HG03159 (cell line): ENCODE results near the gene LY86.

Source experiments
- ATAC-seq: cut with Tn5 transposase; IDR thresholded peaks from one replicate; pipeline ENCODE4 v1.9.1; 2021; ENCODE audit warnings: mild to moderate bottlenecking, moderate library complexity; ENCODE audit not compliant: unreplicated experiment

LY86 gene

DNA sequence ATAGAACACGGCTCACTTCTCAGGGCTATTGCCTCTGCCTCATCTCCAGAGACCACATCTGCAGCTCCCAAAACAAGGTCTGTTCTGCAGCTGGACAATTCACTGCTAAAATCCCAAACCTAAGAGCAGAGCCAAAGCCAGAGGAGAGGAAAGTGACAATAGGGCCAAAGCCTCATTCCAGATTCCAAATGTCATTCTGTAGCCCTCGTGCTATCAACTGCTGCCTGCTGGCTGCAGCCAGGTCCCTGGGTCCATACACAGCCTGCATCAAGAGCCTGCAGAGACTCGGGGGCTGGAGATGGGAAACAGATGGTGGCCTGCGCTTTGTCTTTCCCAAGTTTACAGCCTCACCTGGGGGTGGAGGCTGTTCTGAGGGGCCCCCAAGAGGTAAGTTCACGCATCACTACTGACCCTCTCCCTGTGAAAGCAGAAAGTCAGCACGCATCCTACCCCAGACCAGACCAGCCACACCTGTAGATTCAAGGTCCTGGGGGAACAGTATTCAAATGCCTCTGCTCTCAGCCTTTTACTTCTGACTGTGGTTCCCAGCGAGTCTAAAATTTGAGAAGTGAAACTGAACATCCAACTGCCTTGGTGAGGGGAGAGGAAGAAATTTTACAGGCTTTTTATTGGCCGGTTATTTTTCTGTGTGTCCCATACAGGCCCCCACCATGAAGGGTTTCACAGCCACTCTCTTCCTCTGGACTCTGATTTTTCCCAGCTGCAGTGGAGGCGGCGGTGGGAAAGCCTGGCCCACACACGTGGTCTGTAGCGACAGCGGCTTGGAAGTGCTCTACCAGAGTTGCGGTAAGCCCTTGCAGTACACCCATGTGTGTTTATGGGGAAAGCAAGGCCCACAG, at the start of gene LY86:
Gene LY86, plus strand, starts transcription at position 657 of the 860 bp plus-strand sequence. Its CDS starts 15 bp downstream, at position 672.
- peak; percentile 53 for ATAC-seq

DNA sequence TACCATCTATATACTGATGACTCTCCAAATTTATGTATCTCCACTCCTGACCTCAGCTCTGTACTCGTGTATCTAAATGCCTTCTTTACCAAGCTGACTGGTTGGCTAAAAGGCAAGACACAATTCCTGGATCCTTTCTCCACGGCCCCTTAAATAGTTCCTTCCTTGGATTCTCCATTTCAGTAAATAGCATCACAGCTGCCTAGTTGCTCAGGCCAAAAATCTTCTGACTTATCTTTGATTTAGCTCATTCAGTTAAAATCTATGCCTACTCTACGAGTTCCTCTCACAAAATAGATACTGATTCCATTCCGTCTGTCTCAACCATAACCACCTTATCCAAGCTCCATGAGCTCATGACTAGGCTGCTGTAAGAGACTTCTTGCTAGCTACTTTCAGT, 49.5 kb upstream of the LY86 start:
- ATAC-seq = no peak

DNA sequence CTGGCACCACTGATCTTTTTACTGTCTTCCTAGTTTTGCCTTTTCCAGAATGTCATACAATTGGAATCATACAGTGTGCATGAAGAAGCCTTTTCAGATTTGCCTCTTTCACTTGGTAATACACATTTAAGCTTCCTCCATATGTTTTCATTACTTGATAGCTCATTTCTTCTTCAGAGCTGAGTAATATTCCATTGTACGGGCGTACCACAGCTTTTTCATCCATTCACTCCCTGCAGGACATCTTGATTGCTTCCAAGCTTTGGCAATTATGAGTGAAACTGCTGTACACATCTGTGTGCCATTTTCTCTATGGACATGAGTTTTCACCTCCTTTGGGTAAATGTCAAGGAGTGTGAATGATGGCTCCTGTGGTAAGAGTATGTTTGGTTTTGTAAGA, 46.2 kb upstream of the LY86 start:
- ATAC-seq = no peak

DNA sequence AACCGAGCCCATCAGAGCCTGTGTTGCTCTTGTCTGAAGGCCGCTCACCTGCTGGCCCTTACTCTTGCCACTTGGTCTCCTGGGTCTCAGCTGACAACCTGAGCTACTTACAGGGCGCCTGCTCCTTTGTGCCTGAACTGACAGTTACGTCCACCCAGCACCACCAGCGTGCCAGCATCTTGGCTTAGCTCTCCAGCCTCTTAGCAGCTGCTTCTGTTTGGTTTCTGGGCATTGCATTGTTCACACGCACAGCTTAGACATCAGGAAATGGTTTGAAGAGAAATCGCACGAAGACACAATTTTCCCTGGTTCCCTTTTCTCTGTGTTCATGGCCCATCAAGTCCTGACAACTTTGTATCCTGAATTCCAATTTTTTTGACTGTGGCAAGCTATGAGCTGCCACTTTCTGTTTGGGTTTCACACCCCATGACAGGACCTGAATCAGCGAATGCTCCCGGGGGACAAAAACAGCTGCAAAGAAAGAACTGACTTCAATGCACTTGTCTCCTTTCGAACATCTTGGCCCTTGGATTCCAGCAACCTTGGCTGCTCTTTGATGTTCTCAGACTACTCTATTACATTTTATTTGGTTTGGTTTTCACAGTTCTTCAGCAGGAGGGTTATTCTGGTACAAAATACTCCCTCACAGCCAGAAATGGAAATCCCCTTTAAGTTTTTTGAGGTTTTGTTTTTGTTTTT, 45.2 kb upstream of the LY86 start:
- ATAC-seq = no peak

DNA sequence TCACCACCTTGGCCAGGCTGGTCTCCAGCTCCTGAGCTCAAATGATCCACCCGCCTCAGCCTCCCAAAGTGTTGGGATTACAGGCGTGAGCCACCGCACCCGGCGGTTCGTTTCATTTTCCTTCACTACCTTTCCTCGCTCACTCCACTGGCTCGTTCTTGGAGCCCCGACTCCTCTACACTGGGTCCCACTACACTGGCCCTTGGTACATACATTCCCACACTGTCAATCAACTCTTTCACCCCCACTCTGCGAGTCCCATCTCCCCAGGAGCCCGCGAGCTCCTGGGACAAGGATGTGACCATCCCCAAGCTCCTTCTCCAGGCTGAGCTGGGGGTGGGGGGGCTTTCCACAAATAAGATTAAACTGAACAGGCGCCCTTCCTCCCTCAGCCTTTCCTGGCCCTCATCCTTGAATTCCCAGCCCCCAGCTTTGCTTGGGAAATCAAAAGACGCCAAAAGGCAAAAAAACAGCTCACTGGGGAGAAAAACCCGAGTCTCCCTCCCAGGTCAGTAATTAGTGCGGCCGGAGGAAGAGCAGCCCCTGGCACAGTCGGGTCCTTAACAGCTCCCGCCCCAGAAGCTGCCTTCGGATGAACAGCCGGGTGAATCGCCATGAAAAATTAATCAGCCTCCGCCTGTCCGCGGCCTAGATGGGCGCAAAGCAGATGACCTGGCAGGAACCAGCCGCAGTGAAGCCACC, 42.8 kb upstream of the LY86 start:
- no peak for ATAC-seq

DNA sequence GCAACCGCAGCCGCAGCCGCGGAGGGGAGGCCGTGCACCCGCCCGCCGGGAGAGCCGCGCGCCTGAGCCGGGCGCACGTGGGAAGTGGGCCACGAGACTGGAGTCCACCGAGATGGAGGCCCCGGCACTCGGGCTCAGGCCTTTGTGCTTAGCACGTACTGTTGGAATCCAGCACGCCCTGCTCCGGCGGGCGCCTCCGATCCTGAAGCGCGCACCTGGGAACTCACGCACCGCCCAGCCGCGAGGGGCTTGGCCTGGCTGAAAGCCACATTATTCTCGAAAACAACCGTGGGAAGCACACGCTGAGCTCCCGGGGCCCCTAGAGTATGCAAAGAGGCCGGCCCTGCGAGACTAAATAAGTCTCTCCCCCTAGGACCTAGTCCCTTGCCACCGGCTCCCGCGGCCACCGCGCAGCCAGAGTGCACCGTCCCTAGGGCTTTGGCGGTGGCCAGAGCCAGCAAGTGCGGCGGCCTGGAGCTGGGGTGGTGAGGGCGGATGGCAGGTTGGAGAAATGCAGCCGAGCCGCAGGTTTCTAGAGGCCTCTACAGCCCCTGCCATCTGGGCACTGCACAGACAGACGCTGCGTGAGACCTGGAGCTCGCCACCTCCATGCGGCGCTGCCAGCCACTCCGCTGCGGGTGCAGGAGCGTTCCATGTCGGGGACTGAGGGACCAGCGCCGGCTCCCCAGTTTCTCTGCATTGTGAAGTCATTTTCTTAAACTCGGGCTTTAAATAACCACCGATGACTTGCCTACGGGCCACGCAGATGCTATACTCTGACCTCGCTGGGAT, 42.0 kb upstream of the LY86 start:
- peak; percentile 41 for ATAC-seq

DNA sequence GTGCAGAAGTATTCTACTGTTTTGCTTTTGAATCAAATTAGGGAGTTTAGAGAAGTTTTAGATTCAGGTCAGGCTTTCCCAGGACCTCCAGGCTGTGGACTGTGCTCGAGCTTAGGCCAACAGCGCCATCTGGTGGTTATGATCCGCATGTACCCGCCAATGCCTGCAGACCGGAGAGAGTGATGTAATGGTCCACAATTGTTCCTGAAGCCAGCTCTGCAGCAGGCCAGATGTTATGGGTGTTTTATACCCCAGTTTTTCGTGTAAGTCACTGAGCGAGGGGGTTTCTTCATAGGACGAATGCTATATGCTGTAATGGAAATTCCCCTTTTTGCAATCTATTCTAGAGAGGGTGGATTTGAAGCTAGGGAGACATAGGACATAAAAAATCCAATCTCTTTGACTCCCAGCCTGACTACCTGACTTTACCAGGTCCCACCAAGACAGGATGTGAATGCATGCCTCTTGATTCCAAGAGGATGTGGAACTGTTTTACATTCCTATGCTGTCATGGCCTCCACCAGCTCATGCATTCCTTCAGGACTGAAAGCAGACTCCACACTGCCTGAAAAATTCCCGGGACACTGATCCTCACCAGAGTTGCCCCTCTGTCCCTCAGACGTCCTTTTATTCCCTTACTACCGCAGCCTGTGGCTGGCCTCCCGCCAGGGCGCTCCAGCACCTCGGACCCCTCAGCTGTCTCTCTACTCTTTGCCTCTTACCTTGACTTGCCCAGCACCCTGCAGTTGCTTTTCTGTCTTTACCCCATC, 41.2 kb upstream of the LY86 start:
- ATAC-seq = peak; percentile 87

DNA sequence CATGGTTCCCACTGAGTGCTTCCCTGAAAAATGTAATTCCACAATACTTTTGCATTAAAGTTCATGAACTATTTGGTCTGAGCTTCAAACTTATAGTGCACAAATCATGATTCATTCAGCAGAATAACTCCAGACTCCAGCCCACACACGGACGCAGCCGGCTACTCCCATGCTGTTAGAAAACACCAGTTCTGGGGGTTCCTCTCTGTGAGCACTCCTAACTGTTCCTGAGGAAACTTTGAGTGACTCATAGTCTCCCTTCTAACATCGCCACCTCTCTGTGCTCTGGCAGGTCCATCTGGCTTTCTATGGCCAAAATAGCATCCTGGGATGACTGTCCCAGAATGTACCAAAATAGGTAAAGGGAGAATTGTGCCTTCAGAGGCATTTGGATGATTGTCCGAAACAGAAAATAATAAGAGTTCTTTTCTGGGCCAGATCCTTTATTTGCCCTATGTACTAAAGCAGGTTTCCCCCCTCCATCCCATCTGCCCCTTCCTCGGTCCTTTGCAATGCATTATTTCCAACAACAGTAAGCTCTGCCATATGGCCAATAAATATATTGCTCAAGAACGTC, 32.3 kb upstream of the LY86 start:
- no peak for ATAC-seq

DNA sequence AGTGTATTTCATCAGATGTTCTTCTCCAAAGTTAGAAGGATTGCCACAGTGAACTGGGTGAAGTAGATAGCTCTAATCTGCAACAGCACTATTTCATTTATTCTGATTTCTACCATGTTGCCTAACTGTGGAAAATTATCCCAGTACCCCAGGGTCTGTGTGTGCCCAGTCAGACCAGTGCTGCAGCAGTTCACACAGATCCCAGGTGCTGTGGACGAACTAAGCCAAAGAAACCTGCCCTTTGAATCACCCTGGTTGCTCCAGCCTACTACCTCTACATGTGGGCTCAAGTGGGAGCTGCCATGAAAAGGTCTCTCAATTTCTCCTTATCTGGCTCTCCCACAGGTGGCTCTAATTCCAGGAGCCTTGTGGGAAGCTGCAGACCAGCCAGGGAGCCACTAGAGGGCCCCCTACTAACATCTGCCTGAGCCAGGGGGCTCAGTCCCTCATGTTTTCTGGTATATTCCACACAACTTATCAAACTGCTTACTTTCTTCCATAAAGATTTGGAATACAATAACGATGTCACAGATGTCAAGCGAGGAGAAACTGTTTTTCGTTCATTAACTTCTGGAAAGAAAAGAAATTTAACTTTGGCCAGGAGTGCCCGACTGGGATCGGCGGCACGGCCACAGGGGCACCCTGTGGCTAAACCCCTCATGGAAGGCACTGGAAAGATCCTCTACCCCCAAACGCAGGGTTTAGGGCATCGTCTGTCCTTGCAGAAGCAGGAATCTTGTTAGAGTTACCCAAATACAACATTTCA, 31.6 kb upstream of the LY86 start:
- ATAC-seq = no peak

DNA sequence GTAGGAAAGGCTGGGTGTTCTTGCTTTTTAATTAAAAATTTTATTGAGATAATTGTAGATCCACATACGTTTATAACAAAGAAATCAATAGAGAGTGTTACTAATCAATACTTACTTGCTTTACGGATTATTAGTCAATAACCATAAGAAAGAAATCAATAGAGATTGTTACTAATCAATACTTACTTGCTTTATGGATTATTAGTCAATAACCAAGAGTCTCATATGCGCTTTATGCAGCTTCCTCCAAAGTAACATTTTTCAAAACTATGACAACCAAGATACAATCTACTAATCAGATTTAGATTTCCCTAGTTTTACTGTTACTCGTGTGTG, 31.0 kb upstream of the LY86 start:
- ATAC-seq = no peak

DNA sequence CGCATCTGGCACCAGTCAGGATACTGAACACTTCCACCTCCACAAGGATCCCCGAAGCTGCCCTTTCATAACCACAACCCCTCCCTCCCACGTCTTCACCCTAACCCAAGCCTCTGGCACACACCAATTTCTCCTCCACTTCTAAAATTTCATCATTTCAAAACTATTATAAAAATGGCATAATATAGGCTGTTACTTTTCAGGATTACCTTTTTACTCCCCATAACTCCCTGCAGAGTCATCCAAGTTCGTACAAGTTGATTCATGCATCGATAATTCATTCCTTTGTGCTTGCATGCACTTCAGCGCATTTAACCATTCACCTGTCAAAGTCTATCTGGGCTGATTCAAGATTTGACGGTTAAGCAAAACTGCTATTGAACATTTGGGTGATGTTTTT, 30.6 kb upstream of the LY86 start:
- ATAC-seq = no peak

DNA sequence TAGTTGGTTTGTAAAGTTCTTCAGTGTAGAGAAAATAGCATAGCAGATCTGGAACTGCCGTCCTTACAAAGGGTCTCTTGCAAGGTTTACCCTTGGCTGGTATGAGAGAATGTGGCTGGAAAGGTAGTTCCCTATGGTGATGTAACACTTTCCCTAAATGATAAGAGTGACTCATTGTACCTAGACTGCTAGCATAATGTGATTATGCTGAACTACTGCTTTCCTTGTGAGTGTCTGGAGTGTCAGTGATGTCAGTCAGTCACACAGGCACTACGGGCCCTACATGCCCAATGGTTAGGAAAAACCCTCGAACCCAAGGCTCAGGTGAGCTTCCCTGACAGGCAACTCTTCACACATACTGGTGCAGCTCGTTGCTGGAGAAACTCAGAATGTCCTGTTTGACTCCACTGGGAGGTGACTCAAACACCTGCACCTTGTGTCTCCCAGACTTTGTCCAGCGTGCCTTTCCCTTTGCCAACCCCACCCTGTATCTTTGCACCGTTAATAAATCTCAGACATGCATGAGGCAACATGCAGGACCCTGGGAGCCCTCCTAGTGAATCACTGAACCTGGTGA, 28.4 kb upstream of the LY86 start:
- ATAC-seq = no peak

DNA sequence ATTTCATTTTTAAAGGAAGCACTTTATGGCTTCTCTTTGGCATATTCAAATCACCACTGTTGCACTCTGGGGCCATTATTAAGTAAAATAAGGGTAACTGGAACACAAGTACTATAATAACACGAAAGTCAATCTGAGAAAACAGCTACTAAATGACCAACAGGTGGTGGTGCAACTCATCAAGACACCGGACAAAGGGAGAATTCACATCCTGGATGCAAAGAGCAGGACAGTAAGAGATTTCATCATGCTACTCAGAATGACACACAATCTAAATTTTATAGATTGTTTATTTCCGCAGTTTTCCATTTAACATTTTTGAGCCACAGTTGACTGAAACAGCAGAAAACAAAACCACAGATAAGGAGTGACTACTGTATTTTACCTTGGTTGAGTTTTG, 27.6 kb upstream of the LY86 start:
- no peak for ATAC-seq

DNA sequence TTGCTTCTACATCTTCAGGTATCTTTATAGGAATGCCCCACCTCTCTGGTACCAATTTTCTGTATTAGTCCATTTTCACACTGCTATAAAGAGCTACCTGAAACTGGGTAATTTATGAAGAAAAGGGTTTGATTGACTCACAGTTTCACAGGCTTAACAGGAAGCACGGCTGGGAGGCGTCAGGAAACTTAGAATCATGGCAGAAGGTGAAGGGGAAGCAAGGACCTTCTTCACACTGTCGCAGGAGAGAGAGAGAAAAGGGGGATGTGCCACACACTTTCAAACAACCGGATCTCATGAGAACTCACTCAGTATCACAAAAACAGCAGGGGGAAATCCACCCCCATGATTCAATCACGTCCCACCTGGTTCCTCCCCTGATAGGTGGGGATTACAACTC, 24.4 kb upstream of the LY86 start:
- no peak for ATAC-seq

DNA sequence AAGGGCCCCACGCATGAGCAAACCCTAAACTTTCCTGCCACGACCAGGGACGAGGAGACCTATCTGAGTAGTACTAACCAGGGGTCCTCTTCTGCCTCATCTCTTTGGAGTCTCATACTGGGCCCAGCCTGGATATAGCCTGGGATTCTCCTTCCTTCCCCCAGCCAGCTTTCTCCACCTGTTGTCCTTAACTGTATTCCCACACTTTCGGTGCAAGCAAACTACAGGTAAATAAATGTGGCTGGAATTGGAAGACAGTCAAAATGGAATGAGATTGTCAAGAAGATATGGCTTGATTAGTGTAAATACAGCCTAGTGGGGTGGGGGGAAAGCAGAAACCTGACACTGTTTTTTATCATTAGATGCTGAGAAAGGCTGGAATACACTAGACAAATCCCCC, 23.5 kb upstream of the LY86 start:
- no peak for ATAC-seq

DNA sequence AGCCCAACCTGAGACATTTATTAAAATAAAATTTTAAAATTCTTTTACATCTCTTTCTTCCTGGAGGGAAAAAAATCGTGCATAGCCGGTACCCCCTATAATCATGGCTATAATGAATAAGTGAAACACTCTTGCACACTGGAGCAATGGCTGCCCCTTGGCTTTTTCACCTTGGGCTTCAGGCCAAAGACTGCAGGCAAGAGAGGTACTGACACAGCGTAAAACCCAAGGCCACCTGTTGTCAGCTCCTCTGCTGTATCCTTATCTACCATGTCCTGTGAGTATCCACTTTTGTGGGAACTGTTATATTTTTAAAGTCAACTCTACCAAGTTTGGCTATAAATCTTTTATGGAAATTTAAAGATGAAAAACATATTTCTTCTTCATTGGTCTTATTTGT, 23.0 kb upstream of the LY86 start:
- no peak for ATAC-seq

DNA sequence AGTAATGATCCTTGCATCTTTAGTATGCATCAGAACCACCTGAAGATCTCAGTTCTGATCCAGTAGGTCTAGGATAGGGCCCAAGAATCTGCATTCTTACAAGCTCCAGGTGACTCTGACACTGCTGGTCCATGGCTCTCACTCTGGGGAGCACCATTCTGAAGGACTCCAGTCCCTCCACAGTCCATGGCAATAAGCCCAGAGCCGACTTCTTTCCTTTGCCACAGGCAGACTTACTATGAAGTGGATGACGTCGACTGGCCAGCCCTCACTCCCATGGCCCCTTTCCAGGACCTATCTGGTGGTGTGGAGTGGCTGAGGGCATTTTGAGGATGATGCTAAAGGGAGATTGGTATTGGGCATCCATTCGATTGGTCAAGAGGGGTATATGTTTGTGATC, 21.8 kb upstream of the LY86 start:
- no peak for ATAC-seq

DNA sequence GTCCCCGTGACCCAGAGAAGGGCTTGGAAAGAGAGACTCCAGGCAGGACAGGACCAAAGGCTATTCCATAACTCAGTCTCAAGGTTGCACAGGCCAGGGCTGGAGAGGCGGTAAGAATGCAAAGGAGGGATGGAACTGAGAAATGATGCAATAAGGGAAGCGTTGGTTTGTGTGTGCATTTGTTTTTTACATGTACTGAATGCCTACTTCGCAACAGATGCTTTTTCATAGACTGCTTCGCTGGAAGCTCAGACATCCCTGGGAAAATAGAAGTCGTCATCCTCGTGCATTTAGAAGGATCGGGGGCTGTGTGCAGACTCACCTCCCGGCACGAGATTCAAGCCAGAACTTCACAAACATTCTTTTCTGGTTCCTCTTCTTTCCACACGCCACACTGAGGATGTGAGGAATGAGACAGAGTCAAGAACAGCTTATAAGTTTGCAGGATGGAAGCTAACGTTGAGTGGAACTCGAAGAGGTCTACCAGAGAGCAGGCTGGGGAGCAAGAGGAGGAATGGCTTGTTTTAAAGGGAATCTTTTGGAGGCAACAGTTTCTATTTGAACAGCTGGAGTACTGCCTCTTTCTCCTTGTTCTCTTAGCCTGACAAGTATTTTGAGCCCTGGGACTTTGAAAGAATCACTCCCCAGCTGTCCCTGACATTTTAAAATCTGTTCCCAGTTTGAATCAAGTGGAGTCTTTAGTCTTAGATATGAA, 19.3 kb upstream of the LY86 start:
- no peak for ATAC-seq
